ENCODE data around the gene LRP5.
A peak's percentile ranks its signal among the peaks of the same experiment; 100 is the strongest.

The LRP5 gene

DNA sequence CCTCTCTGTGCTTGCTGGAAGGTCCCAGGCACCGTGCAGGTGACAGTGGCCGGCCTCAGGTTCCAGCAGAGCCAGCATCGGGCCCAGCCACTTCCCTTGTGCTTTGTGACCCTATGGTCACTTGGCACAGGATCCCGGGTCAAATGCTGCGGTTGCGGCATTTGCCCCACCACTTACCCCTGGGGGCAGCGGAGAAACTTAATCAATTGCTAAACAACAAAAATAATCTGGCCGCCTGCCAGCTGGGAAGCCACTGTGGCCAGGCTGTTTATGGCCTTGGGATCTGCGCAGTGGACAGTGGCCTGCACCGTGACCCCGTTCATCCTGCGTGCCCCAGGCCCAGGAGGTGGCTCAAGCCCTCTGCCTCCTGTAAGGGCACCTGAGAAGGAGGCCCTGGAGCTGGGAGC, 65.0 kb downstream of the LRP5 start:
- H3K4me1 ChIP-seq (ENCODE audit: control insufficient read depth, low read length), result peaks cover 54% of the 10 kb centered on the region
- TF ChIP-seq EZH2phosphoT487 (IDR thresholded peaks at IDR 0.05; ENCODE audit: borderline replicate concordance, low read length) (no peak), CTCF (IDR thresholded peaks at IDR 0.05; ENCODE audit: low read depth, low read length, poor library complexity, severe bottlenecking) (no peak)
- H3K9me3 ChIP-seq (ENCODE audit: control insufficient read depth, insufficient read depth, low read length), result no peaks in the 10 kb centered on the region
- H3K36me3 ChIP-seq (ENCODE audit: control insufficient read depth, low read length), result no peaks in the 10 kb centered on the region
- no peak overlapping the region for H3K4me3 ChIP-seq (ENCODE audit: low read length)
- H3K4me2 ChIP-seq (ENCODE audit: low read length), result no peak overlapping the region
- no peaks in the 10 kb centered on the region for H3K79me2 ChIP-seq (ENCODE audit: control insufficient read depth, low read length)
- no peak overlapping the region for H3K27ac ChIP-seq (ENCODE audit: low read depth, low read length)
- no peaks in the 10 kb centered on the region for H3K27me3 ChIP-seq (ENCODE audit: control insufficient read depth, low read length)
- H3K9me2 ChIP-seq (replicated peaks; ENCODE audit: control insufficient read depth, low read length), result no peaks in the 10 kb centered on the region
- no peaks in the 10 kb centered on the region for H4K20me1 ChIP-seq (ENCODE audit: control insufficient read depth, insufficient read depth, low read depth, low read length)
- H3F3A ChIP-seq (ENCODE audit: control insufficient read depth, insufficient read depth), result no peaks in the 10 kb centered on the region; the same call in 1 of the 2 replicates

GRCh38 chr11:68379206-68379605, 66.8 kb downstream of the LRP5 start:
- H3K9me2 ChIP-seq (replicated peaks; ENCODE audit: control insufficient read depth, low read length), result no peaks in the 10 kb centered on the region
- H3K27ac ChIP-seq (ENCODE audit: low read depth, low read length), result peak overlapping the region; percentile 70
- H3K4me1 ChIP-seq (ENCODE audit: control insufficient read depth, low read length), result peaks cover 47% of the 10 kb centered on the region
- H3K4me2 ChIP-seq (ENCODE audit: low read length), result peak overlapping the region; percentile 83
- no peak overlapping the region for H3K4me3 ChIP-seq (ENCODE audit: low read length)
- no peaks in the 10 kb centered on the region for H3K79me2 ChIP-seq (ENCODE audit: control insufficient read depth, low read length)
- H3K36me3 ChIP-seq (ENCODE audit: control insufficient read depth, low read length), result no peaks in the 10 kb centered on the region
- H3K9me3 ChIP-seq (ENCODE audit: control insufficient read depth, insufficient read depth, low read length), result no peaks in the 10 kb centered on the region
- no peaks in the 10 kb centered on the region for H4K20me1 ChIP-seq (ENCODE audit: control insufficient read depth, insufficient read depth, low read depth, low read length)
- no peaks in the 10 kb centered on the region; the same call in 1 of the 2 replicates for H3F3A ChIP-seq (ENCODE audit: control insufficient read depth, insufficient read depth)
- TF ChIP-seq EZH2phosphoT487 (IDR thresholded peaks at IDR 0.05; ENCODE audit: borderline replicate concordance, low read length) (no peak), CTCF (IDR thresholded peaks at IDR 0.05; ENCODE audit: low read depth, low read length, poor library complexity, severe bottlenecking) (no peak)
- no peaks in the 10 kb centered on the region for H3K27me3 ChIP-seq (ENCODE audit: control insufficient read depth, low read length)

DNA sequence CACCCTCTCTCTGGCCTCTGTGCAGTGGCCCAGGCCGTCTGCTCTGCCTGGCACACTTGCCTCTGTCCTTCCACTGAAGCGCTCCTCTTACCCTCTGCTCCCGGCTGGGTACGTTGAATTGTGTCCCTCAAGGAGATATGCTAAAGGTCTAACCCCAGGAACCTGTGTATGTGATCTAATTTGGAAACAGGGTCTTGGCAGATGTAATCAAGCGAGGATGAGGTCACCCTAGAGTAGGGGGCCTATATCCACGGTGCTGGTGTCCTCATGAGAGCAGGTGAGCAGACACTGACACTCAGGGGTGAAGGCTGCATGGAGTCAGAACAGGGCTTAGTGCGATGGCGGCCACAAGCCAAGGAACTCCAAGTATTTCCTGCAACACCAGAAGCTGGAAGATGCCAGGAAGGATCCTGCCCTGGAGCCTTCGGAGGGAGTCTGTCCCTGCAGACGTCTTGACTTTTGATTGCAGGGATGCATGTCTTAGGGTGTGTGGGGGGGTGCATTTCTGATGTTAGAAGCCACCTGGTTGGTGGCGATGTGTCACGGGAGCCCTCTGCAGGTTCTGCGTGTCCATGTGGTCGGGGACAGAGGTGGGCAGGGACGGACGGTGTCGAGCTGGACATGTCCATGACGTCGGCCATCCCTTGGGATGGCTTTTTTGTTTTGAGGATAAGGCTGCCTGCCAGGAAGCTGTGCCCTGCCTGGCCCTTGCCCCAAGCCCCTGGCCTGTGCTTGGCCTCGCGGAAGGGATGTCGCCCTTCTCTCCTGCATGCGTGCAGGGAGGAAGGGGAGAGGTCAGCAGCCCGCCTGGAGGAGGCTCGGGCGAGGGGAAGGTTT, 68.6 kb downstream of the LRP5 start:
- no peaks in the 10 kb centered on the region for H3F3A ChIP-seq (ENCODE audit: control insufficient read depth, insufficient read depth)
- H4K20me1 ChIP-seq (ENCODE audit: control insufficient read depth, insufficient read depth, low read depth, low read length), result no peaks in the 10 kb centered on the region
- peak overlapping the region; percentile 83 for H3K4me2 ChIP-seq (ENCODE audit: low read length)
- no peaks in the 10 kb centered on the region for H3K9me2 ChIP-seq (replicated peaks; ENCODE audit: control insufficient read depth, low read length)
- H3K79me2 ChIP-seq (ENCODE audit: control insufficient read depth, low read length), result no peaks in the 10 kb centered on the region
- H3K9me3 ChIP-seq (ENCODE audit: control insufficient read depth, insufficient read depth, low read length), result no peaks in the 10 kb centered on the region
- H3K4me1 ChIP-seq (ENCODE audit: control insufficient read depth, low read length), result peaks cover 41% of the 10 kb centered on the region
- no peaks in the 10 kb centered on the region for H3K27me3 ChIP-seq (ENCODE audit: control insufficient read depth, low read length)
- H3K36me3 ChIP-seq (ENCODE audit: control insufficient read depth, low read length), result no peaks in the 10 kb centered on the region
- peak overlapping the region; percentile 64 for H3K4me3 ChIP-seq (ENCODE audit: low read length)
- no peak for TF ChIP-seq EZH2phosphoT487 (IDR thresholded peaks at IDR 0.05; ENCODE audit: borderline replicate concordance, low read length)
- TF ChIP-seq CTCF (IDR thresholded peaks at IDR 0.05; ENCODE audit: low read depth, low read length, poor library complexity, severe bottlenecking), result no peak
- H3K27ac ChIP-seq (ENCODE audit: low read depth, low read length), result peak overlapping the region; percentile 70
